ENCODE data around the gene GID8. TPM values are rescaled to one million over a fixed set of nuclear protein-coding genes. Genes with fewer than 3 reads are reported as not detected.
A peak's percentile ranks its signal among the peaks of the same experiment; 100 is the strongest.

GID8 gene
- total and polyA plus RNA-seq, 7 experiments from 2014 or later: 19.6 to 48.0 (median 34.8) TPM

DNA sequence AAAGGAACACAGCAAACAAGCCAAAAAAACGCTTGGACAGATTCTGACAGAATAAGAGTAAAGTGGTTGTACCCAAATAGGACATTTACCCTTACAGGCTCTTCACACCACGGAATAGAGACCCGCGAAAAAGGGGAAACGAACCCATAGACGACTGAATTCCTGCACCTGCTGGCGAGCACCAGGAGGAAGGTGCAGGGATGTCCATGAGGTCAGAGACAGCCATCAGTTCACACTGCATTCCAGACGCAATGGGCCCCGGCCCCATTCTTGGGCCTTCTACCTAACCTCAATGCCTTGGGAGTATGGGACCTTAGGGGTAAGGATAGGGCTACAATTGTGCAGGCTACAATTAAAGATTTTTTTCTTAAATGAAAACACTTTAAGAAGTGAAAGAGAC lies 6.5 kb upstream of the GID8 start:
- ChIA-PET POLR2A (interaction anchor here (1.0 kb wide), 1 partner anchor 12 kb away, joined by 3 read pairs; no protein-coding TSS in a partner anchor), CTCF (no interaction called here)
- DNase-seq: no peak

DNA sequence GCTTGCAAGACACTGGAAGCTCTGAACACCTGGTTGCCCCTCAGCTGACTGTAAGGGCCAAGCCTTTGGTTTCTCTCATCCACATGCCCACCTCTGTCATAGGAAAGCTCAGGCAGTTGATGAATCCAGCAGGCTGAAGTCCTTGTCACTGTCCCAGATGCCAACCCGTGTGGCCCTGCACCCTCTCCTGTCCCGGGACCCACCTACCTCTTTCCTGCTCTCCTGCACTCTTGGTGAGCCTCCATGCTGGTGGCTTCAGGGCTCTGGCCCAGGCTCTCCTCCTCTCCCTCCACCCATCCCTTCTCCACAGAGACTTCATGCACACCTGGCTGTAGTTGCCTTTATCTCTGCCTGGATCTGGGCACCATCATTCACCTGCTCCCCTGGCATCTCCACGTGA lies 4.0 kb upstream of the GID8 start:
- Histone ChIP-seq H3K27me3 (ENCODE audit: control insufficient read depth in 2 of 2, insufficient read depth in 2 of 2, low read length in 2 of 2) (no peaks in the 10 kb centered on the region), H3K4me1 (ENCODE audit: control insufficient read depth in 2 of 2, insufficient read depth in 2 of 2, low read length in 2 of 2) (peaks cover 28 to 36% of the 10 kb centered on the region in 2 donors), H3K4me3 (ENCODE audit: low read length) (no peak overlapping the region), H3K36me3 (ENCODE audit: control insufficient read depth in 2 of 3, insufficient read depth in 3 of 3, low read length in 3 of 3) (peaks cover 0 to 29% (median 0%) of the 10 kb centered on the region in 3 experiments), H3K9me3 (ENCODE audit: control insufficient read depth in 2 of 3, low read length in 3 of 3) (no peaks in the 10 kb centered on the region), H3K27ac (ENCODE audit: low read depth, low read length) (no peak overlapping the region)
- ATAC-seq (no peak), DNase-seq (peak in 1 of 9 donors; percentile 2)
- Mint-ChIP-seq H3K4me1 (peaks cover 13 to 48% (median 26%) of the 10 kb centered on the region in 7 donors), H3K4me3 (no peak overlapping the region), H3K36me3 (peaks cover 0 to 6% (median 0%) of the 10 kb centered on the region in 5 donors), H3K9me3 (no peaks in the 10 kb centered on the region), H3K27ac (no peak overlapping the region), H3K27me3 (no peaks in the 10 kb centered on the region)
- CTCF ChIA-PET: interaction anchor here (1.0 to 2.2 kb wide), 3 partner anchors 26 to 32 kb away, joined by 3 to 8 read pairs (median 4); no protein-coding TSS in a partner anchor
- intact Hi-C loops (cut with micrococcal nuclease): no loop called here
- POLR2A ChIA-PET: interaction anchor here (1.0 to 7.0 kb wide), 5 partner anchors 8 to 33 kb away, joined by 4 to 84 read pairs (median 10); partner anchors contain the start of gene DIDO1

More for the DNA sequence above, 6.5 kb upstream of the GID8 start:
- no peaks in the 10 kb centered on the region for H3K27me3 ChIP-seq (ENCODE audit: control insufficient read depth in 2 of 2, insufficient read depth in 2 of 2, low read length in 2 of 2)
- peaks cover 0 to 2% (median 0%) of the 10 kb centered on the region in 5 donors for H3K36me3 Mint-ChIP-seq
- no peaks in the 10 kb centered on the region for H3K9me3 ChIP-seq (ENCODE audit: control insufficient read depth in 2 of 3, low read length in 3 of 3)
- H3K4me3 Mint-ChIP-seq: no peak overlapping the region
- no peak for ATAC-seq
- peaks cover 36 to 49% of the 10 kb centered on the region in 2 donors for H3K4me1 ChIP-seq (ENCODE audit: control insufficient read depth in 2 of 2, insufficient read depth in 2 of 2, low read length in 2 of 2)
- H3K27ac Mint-ChIP-seq: peak overlapping the region in 4 of 9 donors; percentile 82 to 92 (median 88)
- no peaks in the 10 kb centered on the region for H3K27me3 Mint-ChIP-seq
- intact Hi-C loops (cut with micrococcal nuclease): no loop called here
- no peak overlapping the region for H3K27ac ChIP-seq (ENCODE audit: low read depth, low read length)
- peaks cover 23 to 56% (median 35%) of the 10 kb centered on the region in 7 donors for H3K4me1 Mint-ChIP-seq
- H3K4me3 ChIP-seq (ENCODE audit: low read length): no peak overlapping the region
- peaks cover 0 to 18% (median 0%) of the 10 kb centered on the region in 3 experiments for H3K36me3 ChIP-seq (ENCODE audit: control insufficient read depth in 2 of 3, insufficient read depth in 3 of 3, low read length in 3 of 3)
- no peaks in the 10 kb centered on the region for H3K9me3 Mint-ChIP-seq

DNA sequence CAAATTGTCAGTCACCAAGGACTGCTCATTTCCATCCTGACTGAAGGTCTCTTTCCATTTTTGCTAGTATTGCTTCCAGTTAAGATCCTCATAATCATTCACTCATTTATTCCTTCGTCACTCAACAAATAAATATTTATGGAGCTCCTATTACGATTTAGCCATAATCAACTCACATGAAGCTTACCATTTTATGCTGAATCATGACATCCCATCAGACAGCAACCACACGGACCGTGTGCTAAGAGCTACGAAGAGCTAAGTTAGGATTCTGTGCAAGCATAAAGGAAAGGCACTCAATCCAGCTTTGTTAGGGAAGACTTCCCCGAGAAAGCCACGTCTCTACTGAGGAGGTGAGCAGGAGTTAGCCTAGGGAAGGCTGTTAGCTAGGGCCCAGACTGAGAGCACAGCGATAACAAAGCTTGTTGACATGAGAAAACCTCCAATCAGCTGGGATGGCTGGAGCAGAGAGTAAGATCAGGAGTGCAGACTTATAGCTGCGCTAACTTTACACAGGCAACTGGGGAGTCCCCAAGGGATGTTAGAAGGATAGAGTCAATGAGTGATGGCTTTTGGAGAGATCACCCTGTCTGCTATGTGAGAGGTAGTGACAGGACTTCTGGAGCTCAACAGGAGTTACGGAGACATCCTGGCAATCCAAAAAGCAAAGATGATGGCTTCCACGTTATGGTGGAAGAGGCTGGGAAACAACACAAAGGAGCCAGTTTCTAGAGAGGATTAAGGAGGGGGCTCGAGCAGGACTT lies 2.6 kb upstream of the GID8 start:
- no peaks in the 10 kb centered on the region for H3K9me3 ChIP-seq (ENCODE audit: control insufficient read depth in 2 of 3, low read length in 3 of 3)
- POLR2A ChIA-PET: interaction anchor here (1.7 to 7.0 kb wide), 5 partner anchors 9 to 35 kb away, joined by 6 to 84 read pairs (median 57); partner anchors contain the start of genes DIDO1 and SLC17A9
- no peaks in the 10 kb centered on the region for H3K27me3 Mint-ChIP-seq

DNA sequence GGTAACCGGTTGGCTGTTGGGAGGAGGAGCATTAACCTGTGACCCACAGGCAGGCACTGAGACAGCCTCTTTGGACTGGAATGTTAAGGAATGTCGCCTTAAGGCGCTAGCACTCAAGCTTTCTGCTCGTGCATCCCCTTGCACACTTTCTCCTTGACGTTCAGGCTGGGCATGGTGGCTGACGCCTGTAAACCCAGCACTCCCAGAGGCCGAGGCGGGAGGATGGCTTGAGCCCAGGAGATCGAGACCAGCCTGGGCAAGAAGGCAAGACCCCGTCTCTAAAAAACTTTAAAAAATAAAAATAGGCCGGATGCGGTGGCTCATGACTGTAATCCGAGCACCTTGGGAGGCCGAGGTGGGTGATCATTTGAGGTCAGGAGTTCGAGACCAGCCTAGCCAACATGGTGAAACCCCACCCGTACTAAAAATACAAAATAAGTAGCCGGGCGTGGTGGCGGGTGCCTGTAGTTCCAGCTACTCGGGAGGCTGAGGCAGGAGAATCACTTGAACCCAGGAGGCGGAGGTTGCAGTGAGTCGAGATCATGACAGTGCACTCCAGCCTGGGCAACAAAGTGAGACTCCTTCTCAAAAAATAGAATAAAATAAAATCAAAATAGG lies 1.9 kb upstream of the GID8 start:
- ChIA-PET POLR2A (interaction anchor here (1.7 to 7.0 kb wide), 4 partner anchors 8 to 18 kb away, joined by 6 to 84 read pairs (median 58); partner anchors contain the start of genes DIDO1 and SLC17A9), CTCF (interaction anchor here (1.0 to 2.2 kb wide), 6 partner anchors 8 to 35 kb away, joined by 3 to 13 read pairs (median 6); partner anchors contain the start of gene DIDO1)
- peaks cover 0 to 9% (median 0%) of the 10 kb centered on the region in 5 donors for H3K36me3 Mint-ChIP-seq
- peak in 1 of 9 donors; percentile 4 for DNase-seq
- H3K4me3 Mint-ChIP-seq: peak overlapping the region in 3 of 10 donors; percentile 94 to 98 (median 95)
- intact Hi-C loops (cut with micrococcal nuclease): loop anchor here (5.0 kb wide), 5 partner anchors 34 to 814 kb away; partner anchors contain the start of genes ADRM1 (in 1 of the 2), LSM14B (in 1 of the 2) and YTHDF1 (in 1 of the 2)
- no peaks in the 10 kb centered on the region for H3K9me3 Mint-ChIP-seq
- Histone ChIP-seq H3K4me3 (ENCODE audit: low read length) (no peak overlapping the region), H3K27ac (ENCODE audit: low read depth, low read length) (no peak overlapping the region), H3K27me3 (ENCODE audit: control insufficient read depth in 2 of 2, insufficient read depth in 2 of 2, low read length in 2 of 2) (no peaks in the 10 kb centered on the region), H3K36me3 (ENCODE audit: control insufficient read depth in 2 of 3, insufficient read depth in 3 of 3, low read length in 3 of 3) (peaks cover 0 to 32% (median 0%) of the 10 kb centered on the region in 3 experiments), H3K4me1 (ENCODE audit: control insufficient read depth in 2 of 2, insufficient read depth in 2 of 2, low read length in 2 of 2) (peaks cover 34 to 37% of the 10 kb centered on the region in 2 donors), H3K9me3 (ENCODE audit: control insufficient read depth in 2 of 3, low read length in 3 of 3) (no peaks in the 10 kb centered on the region)
- H3K27ac Mint-ChIP-seq: peak overlapping the region in 1 of 9 donors; percentile 88
- no peaks in the 10 kb centered on the region for H3K27me3 Mint-ChIP-seq
- no peak for ATAC-seq
- peaks cover 17 to 44% (median 29%) of the 10 kb centered on the region in 7 donors for H3K4me1 Mint-ChIP-seq

More for the DNA sequence above, 2.6 kb upstream of the GID8 start:
- intact Hi-C loops (cut with micrococcal nuclease): loop anchor here (5.0 kb wide), 5 partner anchors 33 to 813 kb away; partner anchors contain the start of genes ADRM1 (in 1 of the 2), LSM14B (in 1 of the 2) and YTHDF1 (in 1 of the 2)
- Histone ChIP-seq H3K4me3 (ENCODE audit: low read length) (no peak overlapping the region), H3K4me1 (ENCODE audit: control insufficient read depth in 2 of 2, insufficient read depth in 2 of 2, low read length in 2 of 2) (peaks cover 34 to 38% of the 10 kb centered on the region in 2 donors), H3K27me3 (ENCODE audit: control insufficient read depth in 2 of 2, insufficient read depth in 2 of 2, low read length in 2 of 2) (no peaks in the 10 kb centered on the region), H3K36me3 (ENCODE audit: control insufficient read depth in 2 of 3, insufficient read depth in 3 of 3, low read length in 3 of 3) (peaks cover 0 to 29% (median 0%) of the 10 kb centered on the region in 3 experiments), H3K27ac (ENCODE audit: low read depth, low read length) (no peak overlapping the region)
- no peak overlapping the region for H3K4me3 Mint-ChIP-seq
- H3K27ac Mint-ChIP-seq: no peak overlapping the region
- peaks cover 0 to 9% (median 0%) of the 10 kb centered on the region in 5 donors for H3K36me3 Mint-ChIP-seq
- H3K4me1 Mint-ChIP-seq: peaks cover 17 to 47% (median 30%) of the 10 kb centered on the region in 7 donors
- ATAC-seq: no peak
- CTCF ChIA-PET: interaction anchor here (0.8 to 2.2 kb wide), 7 partner anchors 9 to 36 kb away, joined by 3 to 8 read pairs (median 4); partner anchors contain the start of gene DIDO1
- no peaks in the 10 kb centered on the region for H3K9me3 Mint-ChIP-seq
- DNase-seq: no peak

DNA sequence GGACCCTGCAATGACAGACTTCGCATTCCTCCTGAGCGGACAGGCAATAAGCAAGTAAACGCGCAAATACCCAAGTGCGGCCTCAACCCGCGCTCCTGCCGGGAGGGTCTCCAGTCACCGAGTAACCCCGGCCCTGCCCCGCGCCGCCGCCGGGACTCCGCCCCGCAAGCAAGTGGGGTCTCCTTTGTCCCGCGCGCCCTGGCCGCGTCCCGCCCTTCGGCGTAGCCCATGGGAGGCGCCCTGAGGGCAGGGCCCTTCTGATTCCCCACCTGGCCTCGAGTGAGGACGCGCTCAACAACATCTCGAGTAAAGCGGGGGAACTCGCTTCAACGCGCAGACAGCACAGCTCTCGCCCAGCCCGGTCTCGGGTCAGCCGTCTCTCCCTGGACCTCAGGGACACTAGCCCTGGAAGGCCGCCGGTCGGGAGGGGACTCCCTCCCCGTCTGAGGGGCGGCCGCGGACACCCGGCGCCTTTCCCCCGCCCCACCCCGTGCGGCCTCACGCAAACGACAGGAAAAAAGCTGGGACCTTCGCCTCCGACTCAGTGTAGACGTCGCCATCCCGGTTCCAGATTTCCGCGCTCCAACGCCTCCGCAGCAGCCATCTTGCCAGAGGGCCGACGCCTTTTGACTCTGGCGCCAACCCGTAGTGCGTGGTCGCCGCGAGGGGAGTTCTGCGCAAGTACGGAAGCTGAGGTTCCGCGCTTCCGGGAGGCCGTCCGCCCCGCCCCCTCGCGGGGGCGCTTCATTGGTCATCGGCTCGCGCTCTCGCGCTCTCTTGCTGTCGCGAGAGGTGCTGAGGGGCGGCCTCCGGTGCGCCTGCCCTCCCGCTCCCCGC lies 461 bp upstream of the GID8 start:
- Histone ChIP-seq H3K36me3 (ENCODE audit: control insufficient read depth in 2 of 3, insufficient read depth in 3 of 3, low read length in 3 of 3) (peaks cover 0 to 40% (median 0%) of the 10 kb centered on the region in 3 experiments), H3K4me1 (ENCODE audit: control insufficient read depth in 2 of 2, insufficient read depth in 2 of 2, low read length in 2 of 2) (peaks cover 34 to 37% of the 10 kb centered on the region in 2 donors), H3K27ac (ENCODE audit: low read depth, low read length) (peak overlapping the region; percentile 97), H3K4me3 (ENCODE audit: low read length) (peak overlapping the region; percentile 94), H3K9me3 (ENCODE audit: control insufficient read depth in 2 of 3, low read length in 3 of 3) (no peaks in the 10 kb centered on the region), H3K27me3 (ENCODE audit: control insufficient read depth in 2 of 2, insufficient read depth in 2 of 2, low read length in 2 of 2) (no peaks in the 10 kb centered on the region)
- Mint-ChIP-seq H3K36me3 (peaks cover 0 to 11% (median 7%) of the 10 kb centered on the region in 5 donors), H3K4me3 (peak overlapping the region in 6 of 10 donors; percentile 94 to 98 (median 96)), H3K27me3 (no peaks in the 10 kb centered on the region), H3K9me3 (no peaks in the 10 kb centered on the region), H3K4me1 (peaks cover 27 to 51% (median 40%) of the 10 kb centered on the region in 7 donors), H3K27ac (peak overlapping the region; percentile 88 to 98 (median 95))
- peak; percentile 95 for ATAC-seq
- DNase-seq: peak; percentile 96 to 98 (median 97)
- ChIA-PET POLR2A (interaction anchor here (0.6 to 7.0 kb wide), 13 partner anchors 8 to 166 kb away, joined by 3 to 84 read pairs (median 5); partner anchors contain the start of genes DIDO1, MRGBP and SLC17A9), CTCF (interaction anchor here (0.5 to 2.0 kb wide), 4 partner anchors 10 to 68 kb away, joined by 3 to 13 read pairs (median 5); no protein-coding TSS in a partner anchor)
- intact Hi-C loops (cut with micrococcal nuclease): loop anchor here (1.0 to 5.0 kb wide), 10 partner anchors 8 to 815 kb away; partner anchors contain the start of genes ADRM1 (in 1 of the 2), DIDO1 (in 1 of the 2), LSM14B (in 1 of the 2) and YTHDF1 (in 1 of the 2)
